ENCODE data around the gene KLHL36. TPM values are rescaled to one million over a fixed set of nuclear protein-coding genes. Genes with fewer than 3 reads are reported as not detected.

The KLHL36 gene
- total RNA-seq, 1 donor from 2014 or later: 51.6 TPM

- Mint-ChIP-seq H3K4me3 (no peak overlapping the region), H3K9me3 (no peaks in the 10 kb centered on the region), H3K27ac (no peak overlapping the region), H3K4me1 (peaks cover 10% of the 10 kb centered on the region), H3K27me3 (ENCODE audit: low read depth) (no peaks in the 10 kb centered on the region), H3K36me3 (no peaks in the 10 kb centered on the region)
- no peak for TF ChIP-seq CTCF (IDR thresholded peaks at IDR 0.05; ENCODE audit: unreplicated experiment)
- no peak for DNase-seq (ENCODE audit: low spot score in 2 of 2, unreplicated experiment in 2 of 2)
Measured at GRCh38 chr16:84640145-84640544, 8.2 kb upstream of the KLHL36 start.

GRCh38 chr16:84641643-84642358, 6.5 kb upstream of the KLHL36 start:
- no peak for TF ChIP-seq CTCF (IDR thresholded peaks at IDR 0.05; ENCODE audit: unreplicated experiment)

GRCh38 chr16:84643180-84643583, 5.1 kb upstream of the KLHL36 start:
- TF ChIP-seq CTCF (IDR thresholded peaks at IDR 0.05; ENCODE audit: unreplicated experiment): no peak
- no peaks in the 10 kb centered on the region for H3K36me3 Mint-ChIP-seq

More at GRCh38 chr16:84641643-84642358, 6.5 kb upstream of the KLHL36 start:
- no peak overlapping the region for H3K27ac Mint-ChIP-seq
- H3K4me3 Mint-ChIP-seq: no peak overlapping the region
- no peaks in the 10 kb centered on the region for H3K9me3 Mint-ChIP-seq
- no peaks in the 10 kb centered on the region for H3K27me3 Mint-ChIP-seq (ENCODE audit: low read depth)
- H3K36me3 Mint-ChIP-seq: no peaks in the 10 kb centered on the region
- no peak for DNase-seq (ENCODE audit: low spot score in 2 of 2, unreplicated experiment in 2 of 2)
- peaks cover 10% of the 10 kb centered on the region for H3K4me1 Mint-ChIP-seq

GRCh38 chr16:84643674-84644073, 4.6 kb upstream of the KLHL36 start:
- no peak for TF ChIP-seq CTCF (IDR thresholded peaks at IDR 0.05; ENCODE audit: unreplicated experiment)
- DNase-seq (ENCODE audit: low spot score in 2 of 2, unreplicated experiment in 2 of 2): no peak
- Mint-ChIP-seq H3K4me1 (peaks cover 12% of the 10 kb centered on the region), H3K9me3 (no peaks in the 10 kb centered on the region), H3K27ac (no peak overlapping the region), H3K27me3 (ENCODE audit: low read depth) (no peaks in the 10 kb centered on the region), H3K4me3 (no peak overlapping the region), H3K36me3 (no peaks in the 10 kb centered on the region)

More at GRCh38 chr16:84643180-84643583, 5.1 kb upstream of the KLHL36 start:
- Mint-ChIP-seq H3K4me1 (peaks cover 12% of the 10 kb centered on the region), H3K4me3 (no peak overlapping the region), H3K9me3 (no peaks in the 10 kb centered on the region), H3K27me3 (ENCODE audit: low read depth) (no peaks in the 10 kb centered on the region), H3K27ac (no peak overlapping the region)
- no peak for DNase-seq (ENCODE audit: low spot score in 2 of 2, unreplicated experiment in 2 of 2)

GRCh38 chr16:84648595-84649510, 542 bp downstream of the KLHL36 start:
- no peak for TF ChIP-seq CTCF (IDR thresholded peaks at IDR 0.05; ENCODE audit: unreplicated experiment)
- Mint-ChIP-seq H3K9me3 (no peaks in the 10 kb centered on the region), H3K36me3 (peaks cover 11% of the 10 kb centered on the region), H3K4me1 (peaks cover 22% of the 10 kb centered on the region), H3K4me3 (peak overlapping the region; percentile 74), H3K27ac (peak overlapping the region; percentile 43), H3K27me3 (ENCODE audit: low read depth) (no peaks in the 10 kb centered on the region)
- DNase-seq (ENCODE audit: low spot score in 2 of 2, unreplicated experiment in 2 of 2): peak in 1 of 2 experiments; percentile 54
